ENCODE data around the gene TBX15.
"Not testable (repeated sequence)": the region's sequence is repeated elsewhere in the genome, so short reads cannot be mapped to it uniquely, and the experiment has no call there.

TBX15 gene

GRCh38 chr1:118923319-118923718 is 64.8 kb downstream of the TBX15 start:
- DNase-seq = no peak

- no peak for DNase-seq
Measured at GRCh38 chr1:118921994-118922393, 66.1 kb downstream of the TBX15 start.

GRCh38 chr1:118920124-118920717 is 67.9 kb downstream of the TBX15 start:
- no peak for DNase-seq

- no peak for DNase-seq
Measured at GRCh38 chr1:118918940-118919259, 69.2 kb downstream of the TBX15 start.

GRCh38 chr1:118918230-118918939 is 69.8 kb downstream of the TBX15 start:
- no peak for DNase-seq

GRCh38 chr1:118916346-118916745 is 71.8 kb downstream of the TBX15 start:
- not testable (repeated sequence) for DNase-seq

- DNase-seq = no peak
Measured at GRCh38 chr1:118914379-118915161, 73.6 kb downstream of the TBX15 start.

- no peak for DNase-seq
Measured at GRCh38 chr1:118913818-118914217, 74.3 kb downstream of the TBX15 start.

GRCh38 chr1:118912574-118912973 is 75.6 kb downstream of the TBX15 start:
- no peak for DNase-seq

GRCh38 chr1:118911571-118911970 is 76.6 kb downstream of the TBX15 start:
- no peak for DNase-seq

- no peak for DNase-seq
Measured at GRCh38 chr1:118907466-118907865, 80.7 kb downstream of the TBX15 start.

- no peak for DNase-seq
Measured at GRCh38 chr1:118905671-118906070, 82.5 kb downstream of the TBX15 start.

- no peak for DNase-seq
Measured at GRCh38 chr1:118905196-118905595, 82.9 kb downstream of the TBX15 start.

- DNase-seq = no peak
Measured at GRCh38 chr1:118902711-118903191, 85.4 kb downstream of the TBX15 start.

- no peak for DNase-seq
Measured at GRCh38 chr1:118902299-118902698, 85.8 kb downstream of the TBX15 start.

- no peak for DNase-seq
Measured at GRCh38 chr1:118900643-118901440, 87.3 kb downstream of the TBX15 start.

- no peak for DNase-seq
Measured at GRCh38 chr1:118899340-118899739, 88.8 kb downstream of the TBX15 start.

GRCh38 chr1:118898712-118899111 is 89.4 kb downstream of the TBX15 start:
- no peak for DNase-seq

GRCh38 chr1:118896416-118896815 is 91.7 kb downstream of the TBX15 start:
- no peak for DNase-seq

- DNase-seq = no peak
Measured at GRCh38 chr1:118894836-118895235, 93.3 kb downstream of the TBX15 start.

GRCh38 chr1:118890851-118891384 is 97.2 kb downstream of the TBX15 start:
- no peak for DNase-seq

GRCh38 chr1:118884946-118885345 is 103.2 kb downstream of the TBX15 start:
- DNase-seq = no peak

- no peak for DNase-seq
Measured at GRCh38 chr1:118881751-118882150, 106.4 kb downstream of the TBX15 start.
